Thoracic aorta (tissue), 2 donors: ENCODE measurements around the gene HNRNPU. TPM values are rescaled to one million over a fixed set of nuclear protein-coding genes. Genes with fewer than 3 reads are reported as not detected.

Source experiments
- ATAC-seq: fragments of 150-250 bp; one replicate; pipeline ENCODE4 v1.8.0; 2017; ENCODE audit warnings: low read depth; ENCODE audit not compliant: insufficient number of reproducible peaks, low FRiP score
- DNase-seq: peaks from one replicate; pipeline ENCODE4 v3.0.0-alpha.2; 2020; ENCODE audit warnings: low spot score
- H3K27ac ChIP-seq, 2 donors: fragments of 200-600 bp; sonication (generic); 1 replicate in 1 of 2; 2 replicates in 1 of 2; pipeline ENCODE4 v1.5.1; 2016; ENCODE audit warnings: mild to moderate bottlenecking in 2 of 2, moderate library complexity in 2 of 2
- H3K27me3 ChIP-seq: fragments of 200-600 bp; sonication (generic); replicated peaks from 2 replicates; pipeline ENCODE4 v1.6.0; 2016; ENCODE audit warnings: mild to moderate bottlenecking; ENCODE audit not compliant: insufficient read depth
- H3K36me3 ChIP-seq: fragments of 200-600 bp; sonication (generic); one replicate; pipeline ENCODE4 v1.5.1; 2016
- H3K4me1 ChIP-seq, 2 donors: fragments of 200-600 bp; sonication (generic); 1 replicate in 1 of 2; 2 replicates in 1 of 2; pipeline versions ENCODE4 v1.5.1 to v1.6.0; 2016; ENCODE audit warnings: low read depth in 2 of 2, mild to moderate bottlenecking in 1 of 2; ENCODE audit not compliant: control insufficient read depth in 1 of 2
- H3K4me3 ChIP-seq: fragments of 200-600 bp; sonication (generic); 2 replicates; pipeline ENCODE4 v1.5.1; 2016; ENCODE audit warnings: mild to moderate bottlenecking
- H3K9me3 ChIP-seq: fragments of 200-600 bp; sonication (generic); 2 replicates; pipeline ENCODE4 v1.5.1; 2016
- CTCF ChIP-seq: fragments of 200-600 bp; sonication (generic); IDR thresholded peaks from one replicate; pipeline ENCODE4 v1.5.1; 2019; ENCODE audit warnings: antibody characterized with exemption
- total RNA-seq, 2 donors: library from RNA; depleted of rRNA; stranded (reverse); fragments of >200 nt; gene quantifications; one replicate each; pipeline versions ENCODE4 v1.1.0 to v1.2.3, GENCODE V29; 2016

HNRNPU gene
- total RNA-seq, 2 donors from 2014 or later = 254 to 519 TPM

GRCh38 chr1:244857761-244858160 lies 6.6 kb downstream of the HNRNPU start:
- Histone ChIP-seq H3K27me3 (no peaks in the 10 kb centered on the region), H3K9me3 (no peaks in the 10 kb centered on the region), H3K36me3 (peaks cover 63% of the 10 kb centered on the region), H3K4me1 (peaks cover 37 to 67% of the 10 kb centered on the region in 2 donors), H3K27ac (no peak overlapping the region), H3K4me3 (no peak overlapping the region)
- DNase-seq (no peak), ATAC-seq (no peak)
- TF ChIP-seq CTCF = no peak

- no peak overlapping the region for H3K27ac ChIP-seq
- H3K27me3 ChIP-seq = no peaks in the 10 kb centered on the region
- DNase-seq (no peak), ATAC-seq (no peak)
- peaks cover 64% of the 10 kb centered on the region for H3K36me3 ChIP-seq
- peaks cover 23 to 47% of the 10 kb centered on the region in 2 donors for H3K4me1 ChIP-seq
- H3K4me3 ChIP-seq = no peak overlapping the region
- no peak for TF ChIP-seq CTCF
- no peaks in the 10 kb centered on the region for H3K9me3 ChIP-seq
Measured at GRCh38 chr1:244854865-244855578, 9.3 kb downstream of the HNRNPU start.

- Histone ChIP-seq H3K27ac (no peak overlapping the region), H3K27me3 (no peaks in the 10 kb centered on the region), H3K4me1 (peaks cover 14 to 38% of the 10 kb centered on the region in 2 donors), H3K36me3 (peaks cover 56% of the 10 kb centered on the region), H3K9me3 (no peaks in the 10 kb centered on the region), H3K4me3 (no peak overlapping the region)
- ATAC-seq (no peak), DNase-seq (no peak)
- TF ChIP-seq CTCF = no peak
Measured at GRCh38 chr1:244854166-244854565, 10.2 kb downstream of the HNRNPU start.

GRCh38 chr1:244852694-244853093 lies 11.6 kb downstream of the HNRNPU start:
- Histone ChIP-seq H3K9me3 (no peaks in the 10 kb centered on the region), H3K4me1 (peaks cover 8 to 24% of the 10 kb centered on the region in 2 donors), H3K4me3 (no peak overlapping the region), H3K27me3 (no peaks in the 10 kb centered on the region), H3K36me3 (peaks cover 46% of the 10 kb centered on the region), H3K27ac (no peak overlapping the region)
- no peak for ATAC-seq
- DNase-seq = no peak
- TF ChIP-seq CTCF = no peak

DNA sequence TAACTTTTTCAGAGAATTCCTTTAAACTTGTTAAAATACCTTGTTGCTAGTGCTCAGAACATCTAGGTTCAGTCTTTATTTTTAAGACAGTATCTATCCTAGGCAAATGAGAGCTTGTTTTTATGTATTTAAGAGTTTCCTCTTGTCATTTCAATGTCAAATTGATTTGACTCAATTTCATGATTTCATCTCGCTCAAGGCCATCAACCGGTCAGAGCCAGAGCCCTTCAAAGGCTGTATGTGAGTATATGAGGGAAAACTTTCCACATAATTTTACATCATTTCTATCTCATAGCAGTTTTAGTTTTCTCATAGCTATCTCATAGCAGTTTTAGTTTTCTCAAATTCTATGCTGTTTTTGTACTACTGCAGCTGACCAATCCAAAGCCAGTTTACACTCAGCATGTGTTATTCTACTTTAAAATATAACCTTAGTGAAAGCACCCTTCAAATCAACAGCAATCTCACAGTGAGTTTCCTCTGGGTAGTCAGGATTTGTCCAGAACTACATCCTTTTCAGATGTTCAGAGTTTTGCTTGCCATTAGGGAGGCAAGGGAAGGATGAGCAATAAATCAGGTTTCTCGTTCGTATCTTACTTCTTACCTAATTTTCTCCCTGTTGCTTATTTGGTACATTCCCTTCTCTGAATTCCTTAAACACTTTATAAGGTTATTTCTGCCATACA lies 12.7 kb downstream of the HNRNPU start:
- DNase-seq = no peak
- H3K27me3 ChIP-seq = no peaks in the 10 kb centered on the region
- ATAC-seq = no peak
- H3K36me3 ChIP-seq = peaks cover 38% of the 10 kb centered on the region
- H3K4me3 ChIP-seq = no peak overlapping the region
- no peaks in the 10 kb centered on the region for H3K9me3 ChIP-seq
- H3K4me1 ChIP-seq = peaks cover 4 to 16% of the 10 kb centered on the region in 2 donors
- peak overlapping the region in 1 of 2 donors; percentile 6 for H3K27ac ChIP-seq
- TF ChIP-seq CTCF = no peak
